ENCODE results near the gene OR2T5.
"Not testable (repeated sequence)": the region's sequence is repeated elsewhere in the genome, so short reads cannot be mapped to it uniquely, and the experiment has no call there.

The OR2T5 gene

GRCh38 chr1:248500305-248501035, 12.1 kb downstream of the OR2T5 start:
- in situ Hi-C loops (cut with MboI; ENCODE audit: low sequenced_read_pairs) = not testable (repeated sequence)

GRCh38 chr1:248507773-248508172, 19.4 kb downstream of the OR2T5 start, which contains the start of gene OR2G6:
OR2G6 (plus strand) TSS chr1:248508073; CDS start chr1:248521647, 13,574 bp downstream.
- in situ Hi-C loops (cut with MboI; ENCODE audit: low sequenced_read_pairs) = not testable (repeated sequence)

GRCh38 chr1:248510217-248510616, 21.8 kb downstream of the OR2T5 start:
- in situ Hi-C loops (cut with MboI; ENCODE audit: low sequenced_read_pairs) = not testable (repeated sequence)

- in situ Hi-C loops (cut with MboI; ENCODE audit: low sequenced_read_pairs) = no loop called here
These were observed 33.5 kb downstream of the OR2T5 start for GRCh38 chr1:248521856-248522255.

- in situ Hi-C loops (cut with MboI; ENCODE audit: low sequenced_read_pairs) = not testable (repeated sequence)
These were observed 49.1 kb downstream of the OR2T5 start for GRCh38 chr1:248537449-248537848.
